Body of pancreas (tissue), 4 donors: ENCODE data around the gene NUDT15.

Source experiments
- CTCF ChIP-seq, 7 experiments: fragments of 450-650 bp in 4 of 7; fragments of 200-600 bp in 3 of 7; sonication (generic) in 3 of 7; IDR thresholded peaks; one replicate each; pipeline ENCODE4 v1.5.1; 2016 to 2019; ENCODE audit warnings: antibody characterized with exemption in 7 of 7
- POLR2A ChIP-seq, 3 donors: fragments of 450-650 bp; IDR thresholded peaks; one replicate each; pipeline ENCODE4 v1.6.1; 2016; ENCODE audit warnings: antibody characterized with exemption in 3 of 3, mild to moderate bottlenecking in 2 of 3

- TF ChIP-seq POLR2A (IDR thresholded peaks at IDR 0.05) (no peak), CTCF (IDR thresholded peaks at IDR 0.05) (no peak)
These were observed 7.7 kb upstream of the NUDT15 start for GRCh38 chr13:48029859-48030258.
